ENCODE results near the gene FBLL1. TPM values are rescaled to one million over a fixed set of nuclear protein-coding genes. Genes with fewer than 3 reads are reported as not detected.

The FBLL1 gene
- under 1 TPM in 2 of 4 donors, not detected in 2; 0.29 to 0.33 TPM for total RNA-seq

- Histone ChIP-seq H3K4me3 (peak within 1 kb of the TSS; percentile 50 to 62 (median 54)), H3K36me3 (no peaks in the 10 kb centered on the region), H3K4me1 (peaks cover 3 to 16% (median 13%) of the 10 kb centered on the region in 4 donors), H3K27me3 (peaks cover 0 to 52% (median 24%) of the 10 kb centered on the region in 4 donors), H3K9me3 (no peaks in the 10 kb centered on the region), H3K27ac (replicated peaks in 1 of 4) (no peak within 1 kb of the TSS)
- WGBS: 31% methylated on average over 16 of the region's 38 CpGs
- intact Hi-C loops (cut with DNase I): no loop called here
- DNase-seq (ENCODE audit: extremely low spot score): no peak
- TF ChIP-seq EP300 (IDR thresholded peaks at IDR 0.05) (no peak), CTCF (IDR thresholded peaks at IDR 0.05) (no peak), POLR2AphosphoS5 (IDR thresholded peaks at IDR 0.05) (no peak), POLR2A (IDR thresholded peaks at IDR 0.05; ENCODE audit: low read depth) (no peak)
Observed at GRCh38 chr5:168528521-168529373, at the start of gene FBLL1. FBLL1 (plus strand) TSS chr5:168529305; CDS start chr5:168529505, 200 bp downstream.

- Histone ChIP-seq H3K36me3 (no peaks in the 10 kb centered on the region), H3K27ac (replicated peaks in 1 of 4) (no peak overlapping the region), H3K4me1 (no peaks in the 10 kb centered on the region), H3K9me3 (no peaks in the 10 kb centered on the region), H3K27me3 (peaks cover 0 to 4% (median 0%) of the 10 kb centered on the region in 4 donors), H3K4me3 (no peak overlapping the region)
- TF ChIP-seq EP300 (IDR thresholded peaks at IDR 0.05): no peak
- TF ChIP-seq CTCF (IDR thresholded peaks at IDR 0.05): no peak
- no peak for TF ChIP-seq POLR2A (IDR thresholded peaks at IDR 0.05; ENCODE audit: low read depth)
- no peak for TF ChIP-seq POLR2AphosphoS5 (IDR thresholded peaks at IDR 0.05)
- peak; percentile 3 for DNase-seq (ENCODE audit: extremely low spot score)
- 86% methylated on average over 3 of the region's 3 CpGs for WGBS
- intact Hi-C loops (cut with DNase I): loop anchor here (10.0 kb wide), 1 partner anchor 1104 kb away; the partner anchor contains the start of gene SPDL1
Observed at GRCh38 chr5:168480601-168481000, 48.5 kb upstream of the FBLL1 start.

- Histone ChIP-seq H3K36me3 (no peaks in the 10 kb centered on the region), H3K9me3 (no peaks in the 10 kb centered on the region), H3K27ac (replicated peaks in 1 of 4) (no peak overlapping the region), H3K4me1 (peaks cover 0 to 4% (median 4%) of the 10 kb centered on the region in 4 donors), H3K27me3 (peaks cover 0 to 4% (median 0%) of the 10 kb centered on the region in 4 donors), H3K4me3 (no peak overlapping the region)
- TF ChIP-seq CTCF (IDR thresholded peaks at IDR 0.05): no peak
- DNase-seq (ENCODE audit: extremely low spot score): peak; percentile 19
- intact Hi-C loops (cut with DNase I): loop anchor here (10.0 kb wide), 1 partner anchor 1103 kb away; the partner anchor contains the start of gene SPDL1
- 46% methylated on average over 4 of the region's 4 CpGs for WGBS
Observed at GRCh38 chr5:168481330-168481788, 47.7 kb upstream of the FBLL1 start.

GRCh38 chr5:168482361-168482760 is 46.7 kb upstream of the FBLL1 start:
- WGBS: 75% methylated on average over 5 of the region's 5 CpGs
- H3K4me1 ChIP-seq: peaks cover 4 to 10% (median 9%) of the 10 kb centered on the region in 4 donors
- H3K27ac ChIP-seq (replicated peaks in 1 of 4): no peak overlapping the region
- H3K4me3 ChIP-seq: no peak overlapping the region
- peak; percentile 12 for DNase-seq (ENCODE audit: extremely low spot score)
- intact Hi-C loops (cut with DNase I): loop anchor here (10.0 kb wide), 1 partner anchor 1102 kb away; the partner anchor contains the start of gene SPDL1
- TF ChIP-seq POLR2AphosphoS5 (IDR thresholded peaks at IDR 0.05) (no peak), EP300 (IDR thresholded peaks at IDR 0.05) (no peak)
- H3K9me3 ChIP-seq: no peaks in the 10 kb centered on the region
- H3K36me3 ChIP-seq: no peaks in the 10 kb centered on the region
- H3K27me3 ChIP-seq: peaks cover 0 to 4% (median 0%) of the 10 kb centered on the region in 4 donors

Measured in esophagus muscularis mucosa (tissue), 4 donors.